ENCODE results near the gene RPGRIP1L. TPM values are rescaled to one million over a fixed set of nuclear protein-coding genes. Genes with fewer than 3 reads are reported as not detected.

Gene RPGRIP1L
- total RNA-seq, 1 experiment from 2014 or later = 10.3 TPM

DNA sequence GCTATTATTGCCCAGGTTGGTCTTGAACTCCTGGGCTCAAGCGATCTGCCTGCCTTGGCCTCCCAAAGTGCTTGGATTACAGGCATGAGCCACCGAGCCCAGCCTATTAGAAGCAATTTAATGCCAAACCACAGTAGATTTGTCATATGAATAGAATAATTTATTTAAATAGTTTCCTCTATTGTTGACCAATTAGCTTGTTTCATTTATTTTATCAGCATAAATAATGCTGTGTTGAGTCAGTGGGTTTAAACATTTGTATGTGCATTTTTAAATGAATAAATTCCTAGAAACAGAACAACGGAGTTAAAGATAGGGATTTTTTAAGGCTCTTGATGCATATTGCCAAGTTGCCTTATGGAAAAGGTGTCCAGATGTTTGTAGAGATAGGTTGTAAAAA lies 27.0 kb upstream of the RPGRIP1L start:
- peaks cover 1% of the 10 kb centered on the region; the same call in 1 of the 2 replicates for H4K20me1 ChIP-seq (ENCODE audit: insufficient read depth)
- H3K36me3 ChIP-seq (ENCODE audit: control insufficient read depth in 1 of 2, insufficient read depth in 2 of 2, low read length in 2 of 2) = no peaks in the 10 kb centered on the region
- peaks cover 18% of the 10 kb centered on the region for H3K79me2 ChIP-seq (ENCODE audit: insufficient read depth, low read length)
- no peaks in the 10 kb centered on the region for H3K9me3 ChIP-seq (ENCODE audit: control insufficient read depth in 1 of 2, insufficient read depth in 1 of 2, low read depth in 1 of 2, low read length in 2 of 2)
- no peak overlapping the region for H3K4me2 ChIP-seq (ENCODE audit: low read length)
- ATAC-seq (no peak), DNase-seq (ENCODE audit: low read depth, low spot score) (no peak)
- ChIA-PET CTCF (interaction anchor here (1.0 kb wide), 1 partner anchor 12 kb away, joined by 4 read pairs; no protein-coding TSS in a partner anchor), RAD21 (ENCODE audit: low non-redundant PET in 1 of 2, low total read pairs in 2 of 2, uncharacterized antibody in 2 of 2, unreplicated experiment in 2 of 2) (no interaction called here), POLR2A (no interaction called here)
- no TSS peak for BruUV-seq (replicated peaks)
- no peak overlapping the region for H2AFZ ChIP-seq (ENCODE audit: low read depth, low read length, poor library complexity, severe bottlenecking)
- H3K27me3 ChIP-seq (ENCODE audit: insufficient read depth, low read length) = no peaks in the 10 kb centered on the region
- no peaks in the 10 kb centered on the region for H3K9me2 ChIP-seq (ENCODE audit: insufficient read depth)
- H3K4me3 ChIP-seq (replicated peaks in 1 of 2; ENCODE audit: low read depth in 1 of 2, low read length in 2 of 2) = no peak overlapping the region
- no peak overlapping the region for H3K27ac ChIP-seq (ENCODE audit: low read depth, low read length)
- intact Hi-C loops (cut with micrococcal nuclease) = no loop called here
- H3K4me1 ChIP-seq (ENCODE audit: control insufficient read depth in 1 of 2, insufficient read depth in 2 of 2, low read length in 2 of 2) = peaks cover 7 to 10% of the 10 kb centered on the region in 2 experiments
- H3K9ac ChIP-seq (ENCODE audit: low read length) = no peak overlapping the region
- no peak for TF ChIP-seq TCF7L2 (IDR thresholded peaks at IDR 0.05; ENCODE audit: borderline replicate concordance, extremely low read depth, insufficient read depth, insufficient read length)
- TF ChIP-seq ATF3 (IDR thresholded peaks at IDR 0.05) = no peak
- no peak for TF ChIP-seq EZH2phosphoT487 (IDR thresholded peaks at IDR 0.05; ENCODE audit: borderline replicate concordance)
- TF ChIP-seq ELF1 (IDR thresholded peaks at IDR 0.05; ENCODE audit: borderline replicate concordance, low read depth) = no peak
- TF ChIP-seq EZH2 (IDR thresholded peaks at IDR 0.05) = no peak
- no peak for TF ChIP-seq ZFX (IDR thresholded peaks at IDR 0.05)
- no peak for TF ChIP-seq SIN3A (IDR thresholded peaks at IDR 0.05; ENCODE audit: low read depth)
- TF ChIP-seq YY1 (IDR thresholded peaks at IDR 0.05; ENCODE audit: extremely low read depth, insufficient replicate concordance, low read depth, low read length) = no peak
- no peak for TF ChIP-seq JUND (IDR thresholded peaks at IDR 0.05)
- TF ChIP-seq RAD21 (IDR thresholded peaks at IDR 0.05; ENCODE audit: low read depth) = no peak
- TF ChIP-seq, protein P1, sequence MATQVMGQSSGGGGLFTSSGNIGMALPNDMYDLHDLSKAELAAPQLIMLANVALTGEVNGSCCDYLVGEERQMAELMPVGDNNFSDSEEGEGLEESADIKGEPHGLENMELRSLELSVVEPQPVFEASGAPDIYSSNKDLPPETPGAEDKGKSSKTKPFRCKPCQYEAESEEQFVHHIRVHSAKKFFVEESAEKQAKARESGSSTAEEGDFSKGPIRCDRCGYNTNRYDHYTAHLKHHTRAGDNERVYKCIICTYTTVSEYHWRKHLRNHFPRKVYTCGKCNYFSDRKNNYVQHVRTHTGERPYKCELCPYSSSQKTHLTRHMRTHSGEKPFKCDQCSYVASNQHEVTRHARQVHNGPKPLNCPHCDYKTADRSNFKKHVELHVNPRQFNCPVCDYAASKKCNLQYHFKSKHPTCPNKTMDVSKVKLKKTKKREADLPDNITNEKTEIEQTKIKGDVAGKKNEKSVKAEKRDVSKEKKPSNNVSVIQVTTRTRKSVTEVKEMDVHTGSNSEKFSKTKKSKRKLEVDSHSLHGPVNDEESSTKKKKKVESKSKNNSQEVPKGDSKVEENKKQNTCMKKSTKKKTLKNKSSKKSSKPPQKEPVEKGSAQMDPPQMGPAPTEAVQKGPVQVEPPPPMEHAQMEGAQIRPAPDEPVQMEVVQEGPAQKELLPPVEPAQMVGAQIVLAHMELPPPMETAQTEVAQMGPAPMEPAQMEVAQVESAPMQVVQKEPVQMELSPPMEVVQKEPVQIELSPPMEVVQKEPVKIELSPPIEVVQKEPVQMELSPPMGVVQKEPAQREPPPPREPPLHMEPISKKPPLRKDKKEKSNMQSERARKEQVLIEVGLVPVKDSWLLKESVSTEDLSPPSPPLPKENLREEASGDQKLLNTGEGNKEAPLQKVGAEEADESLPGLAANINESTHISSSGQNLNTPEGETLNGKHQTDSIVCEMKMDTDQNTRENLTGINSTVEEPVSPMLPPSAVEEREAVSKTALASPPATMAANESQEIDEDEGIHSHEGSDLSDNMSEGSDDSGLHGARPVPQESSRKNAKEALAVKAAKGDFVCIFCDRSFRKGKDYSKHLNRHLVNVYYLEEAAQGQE (IDR thresholded peaks at IDR 0.05; ENCODE audit: low read depth) = no peak
- TF ChIP-seq SRF (IDR thresholded peaks at IDR 0.05; ENCODE audit: low read depth) = no peak
- TF ChIP-seq POLR2A (IDR thresholded peaks at IDR 0.05; ENCODE audit: borderline replicate concordance, extremely low read depth, insufficient read depth, insufficient read length) = no peak
- no peak for TF ChIP-seq MAX (IDR thresholded peaks at IDR 0.05)
- TF ChIP-seq CEBPB (IDR thresholded peaks at IDR 0.05; ENCODE audit: low read depth) = no peak
- TF ChIP-seq, protein P2, sequence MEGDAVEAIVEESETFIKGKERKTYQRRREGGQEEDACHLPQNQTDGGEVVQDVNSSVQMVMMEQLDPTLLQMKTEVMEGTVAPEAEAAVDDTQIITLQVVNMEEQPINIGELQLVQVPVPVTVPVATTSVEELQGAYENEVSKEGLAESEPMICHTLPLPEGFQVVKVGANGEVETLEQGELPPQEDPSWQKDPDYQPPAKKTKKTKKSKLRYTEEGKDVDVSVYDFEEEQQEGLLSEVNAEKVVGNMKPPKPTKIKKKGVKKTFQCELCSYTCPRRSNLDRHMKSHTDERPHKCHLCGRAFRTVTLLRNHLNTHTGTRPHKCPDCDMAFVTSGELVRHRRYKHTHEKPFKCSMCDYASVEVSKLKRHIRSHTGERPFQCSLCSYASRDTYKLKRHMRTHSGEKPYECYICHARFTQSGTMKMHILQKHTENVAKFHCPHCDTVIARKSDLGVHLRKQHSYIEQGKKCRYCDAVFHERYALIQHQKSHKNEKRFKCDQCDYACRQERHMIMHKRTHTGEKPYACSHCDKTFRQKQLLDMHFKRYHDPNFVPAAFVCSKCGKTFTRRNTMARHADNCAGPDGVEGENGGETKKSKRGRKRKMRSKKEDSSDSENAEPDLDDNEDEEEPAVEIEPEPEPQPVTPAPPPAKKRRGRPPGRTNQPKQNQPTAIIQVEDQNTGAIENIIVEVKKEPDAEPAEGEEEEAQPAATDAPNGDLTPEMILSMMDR (IDR thresholded peaks at IDR 0.05 in 2 of 3, conservative IDR thresholded peaks at IDR 0.05 in 1 of 3; ENCODE audit: borderline replicate concordance in 1 of 3, insufficient read depth in 1 of 3, low read depth in 2 of 3, low read length in 2 of 3) = no peak

Data from HCT116 (cell line).